HepG2 (cell line): Measurements from ENCODE around the gene PHKB. TPM values are rescaled to one million over a fixed set of nuclear protein-coding genes. Genes with fewer than 3 reads are reported as not detected.

Source experiments
- ATAC-seq: fragments of 200-7000 bp; cut with Tn5 transposase; 3 replicates; pipeline ENCODE4 v1.9.1; 2020; ENCODE audit warnings: mild to moderate bottlenecking, moderate library complexity
- BruUV-seq: library from RNA; stranded (reverse); fragments of 400-500 nt; replicated peaks from 2 replicates; lab custom pipeline; 2021; lab: Mats Ljungman, UMichigan
- CTCF ChIA-PET: fragments of 300-600 bp; formaldehyde crosslinking; extraction: SDS; loops from one replicate; lab custom pipeline; 2021; ENCODE audit warnings: low total read pairs, inconsistent platforms, low intra/inter-chr PET ratio; lab: Yijun Ruan, JAX
- POLR2A ChIA-PET: fragments of 350-600 bp; sonication (Branson Sonifier 250); formaldehyde crosslinking; loops from one replicate; lab custom pipeline; 2020; ENCODE audit warnings: antibody characterized with exemption, inconsistent platforms; lab: Yijun Ruan, JAX
- DNase-seq: peaks from one replicate; pipeline ENCODE4 v3.0.0-alpha.2; 2015; ENCODE audit warnings: low spot score
- FAIRE-seq: peaks from 3 replicates; lab custom pipeline; 2011; peaks lifted over from hg19 to GRCh38; lab: Jason Lieb, UNC
- H2AFZ ChIP-seq: one replicate; pipeline ENCODE4 v1.6.1; 2011; ENCODE audit warnings: low read length, inconsistent platforms
- H3K27ac ChIP-seq: fragments of 300-600 bp; 3 replicates; pipeline ENCODE4 v1.8.0; 2011; ENCODE audit warnings: mixed run types, mild to moderate bottlenecking, mixed read lengths, low read length, inconsistent platforms; ENCODE audit not compliant: insufficient read depth; ENCODE audit errors: extremely low read length
- H3K27me3 ChIP-seq, 2 experiments: fragments of 200-600 bp in 1 of 2; 2 replicates in 1 of 2; 3 replicates in 1 of 2; pipeline versions ENCODE4 v1.6.0 to v1.8.0; 2011; ENCODE audit warnings: low read length in 2 of 2, mild to moderate bottlenecking in 2 of 2, moderate library complexity in 2 of 2, inconsistent platforms in 1 of 2; ENCODE audit not compliant: insufficient read depth in 2 of 2, control insufficient read depth in 1 of 2
- H3K36me3 ChIP-seq, 2 experiments: fragments of 200-600 bp in 1 of 2; replicated peaks in 1 of 2; 2 replicates in 1 of 2; 3 replicates in 1 of 2; pipeline versions ENCODE4 v1.5.1 to v1.8.0; 2011; ENCODE audit warnings: low read length in 2 of 2, inconsistent platforms in 1 of 2; ENCODE audit not compliant: insufficient read depth in 2 of 2, control insufficient read depth in 1 of 2
- H3K4me1 ChIP-seq: 2 replicates; pipeline ENCODE4 v1.5.1; 2012; ENCODE audit warnings: low read length, inconsistent platforms; ENCODE audit not compliant: insufficient read depth
- H3K4me2 ChIP-seq: 2 replicates; pipeline ENCODE4 v1.6.0; 2011; ENCODE audit warnings: low read depth, low read length, inconsistent platforms
- H3K4me3 ChIP-seq, 3 experiments: fragments of 200-600 bp in 1 of 3; sonication (generic), shearing (Covaris generic) in 1 of 3; replicated peaks in 1 of 3; 2 replicates each; pipeline ENCODE4 v1.5.1; 2011 to 2016; ENCODE audit warnings: low read length in 3 of 3, inconsistent platforms in 2 of 3, low read depth in 2 of 3, mild to moderate bottlenecking in 2 of 3, control low read depth in 1 of 3, mixed read lengths in 1 of 3; ENCODE audit not compliant: insufficient read depth in 1 of 3
- H3K79me2 ChIP-seq: one replicate; pipeline ENCODE4 v1.6.1; 2011; ENCODE audit warnings: low read length, inconsistent platforms; ENCODE audit not compliant: insufficient read depth
- H3K9ac ChIP-seq: 2 replicates; pipeline ENCODE4 v1.6.0; 2011; ENCODE audit warnings: mild to moderate bottlenecking, low read depth, low read length, inconsistent platforms; ENCODE audit not compliant: insufficient read depth
- H3K9me3 ChIP-seq: 2 replicates; pipeline ENCODE4 v1.5.1; 2012; ENCODE audit warnings: mild to moderate bottlenecking, low read length
- H4K20me1 ChIP-seq: 2 replicates; pipeline ENCODE4 v1.6.0; 2011; ENCODE audit warnings: inconsistent platforms, mild to moderate bottlenecking, low read length, moderate library complexity; ENCODE audit not compliant: insufficient read depth
- BRF2 ChIP-seq: sonication (generic); formaldehyde crosslinking; IDR thresholded peaks from 2 replicates; pipeline ENCODE4 v1.8.1; 2022; ENCODE audit warnings: mild to moderate bottlenecking, missing genetic modification reagents
- DZIP1 ChIP-seq: sonication (generic); formaldehyde crosslinking; IDR thresholded peaks from 2 replicates; pipeline ENCODE4 v1.5.0; 2020; ENCODE audit warnings: mild to moderate bottlenecking, missing genetic modification reagents
- FOSL2 ChIP-seq: sonication (generic); formaldehyde crosslinking; IDR thresholded peaks from 2 replicates; pipeline ENCODE4 v1.4.0; 2020; ENCODE audit warnings: missing genetic modification reagents
- HNRNPH1 ChIP-seq: fragments of 200-400 bp; formaldehyde crosslinking; optimal IDR thresholded peaks from 2 replicates; pipeline ENCODE3; 2017; ENCODE audit warnings: mild to moderate bottlenecking, low read depth, low read length
- WGBS: methylation state at CpG from one replicate; pipeline ENCODE4 v1.1.6; 2017; ENCODE audit warnings: low lambda C conversion rate; 5-methylcytosine and 5-hydroxymethylcytosine counted together
- in situ Hi-C: cut with HindIII; loops from 2 replicates; pipeline ENCODE4 v1.10.0; 2017; ENCODE audit warnings: low pct_unique_long_range_greater_than_20kb; ENCODE audit not compliant: extremely low pct_ligation_motif_present
- intact Hi-C: fragments of 100-400 bp; cut with micrococcal nuclease; formaldehyde crosslinking; loops from one replicate; pipeline ENCODE4 v1.10.0; 2022; ENCODE audit not compliant: unreplicated experiment
- polyA plus RNA-seq, 8 experiments: library from polyadenylated mRNA; depleted of rRNA in 3 of 8; stranded (reverse) in 7 of 8; unstranded in 1 of 8; fragments of >200 nt; fragmentation: Illumina TruSeq in 4 of 8; extraction: Trizol in 4 of 8; gene quantifications; 2 replicates each; pipeline versions ENCODE4 v1.2.1 to v1.2.3, GENCODE V29; 2011 to 2016; ENCODE audit warnings: low read depth in 4 of 8, missing spikeins in 1 of 8, mixed read lengths in 1 of 8; ENCODE audit not compliant: insufficient read depth in 1 of 8
- total RNA-seq, 5 experiments: library from RNA; depleted of rRNA; stranded (reverse); fragments of >200 nt; fragmentation: Illumina TruSeq; extraction: Trizol; gene quantifications; 2 replicates each; pipeline ENCODE4 v1.2.3, GENCODE V29; 2016; ENCODE audit warnings: low read depth in 1 of 5
- TF ChIP-seq, protein P1 (sequence below): fragments of 450-650 bp; IDR thresholded peaks from 2 replicates; pipeline ENCODE4 v1.6.1; 2016

Gene PHKB
- total and polyA plus RNA-seq, 2 of the 13 experiments (the other 11 are each of a cell fraction or from before 2014, with no cell fraction given), result 66.0 to 80.8 TPM

DNA sequence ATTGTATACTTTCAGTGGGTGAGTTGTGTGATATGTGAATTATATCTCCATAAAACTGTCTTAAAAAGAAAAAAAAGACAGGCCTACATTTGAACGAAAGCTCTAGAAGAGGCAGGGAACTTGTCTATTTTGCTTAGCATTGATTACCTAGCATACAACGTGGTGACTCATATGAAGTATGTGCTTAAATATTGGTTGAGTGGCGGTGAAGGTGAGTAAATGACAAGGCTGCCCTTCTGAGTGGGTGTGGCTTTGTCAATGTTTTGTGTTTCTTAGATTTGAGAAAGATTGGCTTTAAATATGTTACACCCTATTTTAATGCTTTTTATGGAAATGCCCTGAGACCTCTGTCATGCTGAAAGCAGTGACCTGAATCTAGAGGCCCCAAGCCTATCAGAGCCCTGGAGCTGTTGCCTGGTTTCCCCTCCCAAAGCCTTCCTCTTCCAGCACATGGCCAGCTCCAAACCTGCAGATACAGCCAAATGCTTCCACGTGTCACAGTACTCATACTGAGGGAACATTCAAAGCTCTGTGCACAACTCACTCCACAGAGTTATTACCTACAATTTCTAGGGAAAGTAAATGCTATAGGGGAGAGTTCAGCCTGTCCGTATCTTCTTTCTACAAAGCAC lies 260.0 kb downstream of the PHKB start:
- Histone ChIP-seq H3K36me3 (no peaks in the 10 kb centered on the region), H3K27ac (no peak overlapping the region), H4K20me1 (no peaks in the 10 kb centered on the region), H2AFZ (no peak overlapping the region), H3K9me3 (no peaks in the 10 kb centered on the region), H3K79me2 (no peaks in the 10 kb centered on the region), H3K4me1 (no peaks in the 10 kb centered on the region), H3K4me3 (no peak overlapping the region), H3K9ac (no peak overlapping the region), H3K4me2 (no peak overlapping the region), H3K27me3 (peaks cover 0 to 7% of the 10 kb centered on the region in 2 experiments; a peak in 2 of 5 replicates)
- intact Hi-C loops (no loop called here), in situ Hi-C loops (no loop called here)
- ChIA-PET CTCF (no interaction called here), POLR2A (no interaction called here)
- WGBS, result 20% methylated on average over 5 of the region's 5 CpGs
- FAIRE-seq, result no peak
- no TSS peak for BruUV-seq
- DNase-seq, result peak; percentile 23
- TF ChIP-seq HNRNPH1 (no peak), FOSL2 (CRISPR knock-in tag) (peak; percentile 52; the same call in 1 of the 2 replicates), BRF2 (CRISPR knock-in tag) (no peak), DZIP1 (CRISPR knock-in tag) (no peak)
- TF ChIP-seq, protein P1, sequence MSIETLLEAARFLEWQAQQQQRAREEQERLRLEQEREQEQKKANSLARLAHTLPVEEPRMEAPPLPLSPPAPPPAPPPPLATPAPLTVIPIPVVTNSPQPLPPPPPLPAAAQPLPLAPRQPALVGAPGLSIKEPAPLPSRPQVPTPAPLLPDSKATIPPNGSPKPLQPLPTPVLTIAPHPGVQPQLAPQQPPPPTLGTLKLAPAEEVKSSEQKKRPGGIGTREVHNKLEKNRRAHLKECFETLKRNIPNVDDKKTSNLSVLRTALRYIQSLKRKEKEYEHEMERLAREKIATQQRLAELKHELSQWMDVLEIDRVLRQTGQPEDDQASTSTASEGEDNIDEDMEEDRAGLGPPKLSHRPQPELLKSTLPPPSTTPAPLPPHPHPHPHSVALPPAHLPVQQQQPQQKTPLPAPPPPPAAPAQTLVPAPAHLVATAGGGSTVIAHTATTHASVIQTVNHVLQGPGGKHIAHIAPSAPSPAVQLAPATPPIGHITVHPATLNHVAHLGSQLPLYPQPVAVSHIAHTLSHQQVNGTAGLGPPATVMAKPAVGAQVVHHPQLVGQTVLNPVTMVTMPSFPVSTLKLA, result peak; percentile 89
- ATAC-seq, result peak; percentile 36; the same call in 1 of the 3 replicates
